Measurements from ENCODE around the gene FLT3. TPM values are rescaled to one million over a fixed set of nuclear protein-coding genes. Genes with fewer than 3 reads are reported as not detected.

FLT3 gene
- total and polyA plus RNA-seq, 2 of the 13 experiments (the other 11 are each of a cell fraction or from before 2014, with no cell fraction given), result not detected

- POLR2A ChIA-PET, result interaction anchor here (1.2 kb wide), 1 partner anchor 21 kb away, joined by 3 read pairs; no protein-coding TSS in a partner anchor
- Histone ChIP-seq H3K27me3 (ENCODE audit: control insufficient read depth in 1 of 2, insufficient read depth in 2 of 2, low read length in 2 of 2) (peaks cover 19 to 55% of the 10 kb centered on the region in 2 experiments), H3K9me3 (ENCODE audit: low read length) (no peaks in the 10 kb centered on the region), H4K20me1 (ENCODE audit: insufficient read depth, low read length) (no peaks in the 10 kb centered on the region), H3K4me2 (ENCODE audit: low read depth, low read length) (no peak overlapping the region), H3K9ac (ENCODE audit: insufficient read depth, low read depth, low read length) (no peak overlapping the region), H2AFZ (ENCODE audit: low read length) (no peak overlapping the region), H3K27ac (ENCODE audit: extremely low read length, insufficient read depth, low read length) (no peak overlapping the region), H3K36me3 (replicated peaks in 1 of 2; ENCODE audit: control insufficient read depth in 1 of 2, insufficient read depth in 2 of 2, low read length in 2 of 2) (no peaks in the 10 kb centered on the region), H3K79me2 (ENCODE audit: insufficient read depth, low read length) (no peaks in the 10 kb centered on the region), H3K4me3 (replicated peaks in 1 of 3; ENCODE audit: insufficient read depth in 1 of 3, low read depth in 2 of 3, low read length in 3 of 3) (no peak overlapping the region), H3K4me1 (ENCODE audit: insufficient read depth, low read length) (peaks cover 52% of the 10 kb centered on the region)
- WGBS (ENCODE audit: low lambda C conversion rate), result 61% methylated on average over 6 of the region's 7 CpGs
- intact Hi-C loops (cut with micrococcal nuclease; ENCODE audit: unreplicated experiment), result no loop called here
- BruUV-seq (replicated peaks), result no TSS peak
- no peak for DNase-seq (ENCODE audit: low spot score)
- TF ChIP-seq ZBTB26 (CRISPR knock-in tag; IDR thresholded peaks at IDR 0.05; ENCODE audit: borderline replicate concordance), result no peak
- no peak for TF ChIP-seq DRAP1 (CRISPR knock-in tag; IDR thresholded peaks at IDR 0.05)
- TF ChIP-seq XBP1 (CRISPR knock-in tag; IDR thresholded peaks at IDR 0.05), result no peak
- TF ChIP-seq LRRFIP1 (CRISPR knock-in tag; conservative IDR thresholded peaks at IDR 0.05), result no peak
- TF ChIP-seq SRF (IDR thresholded peaks at IDR 0.05; ENCODE audit: low read depth, low read length), result no peak
- no peak for TF ChIP-seq MED1 (CRISPR knock-in tag; IDR thresholded peaks at IDR 0.05)
- TF ChIP-seq ZNF329 (CRISPR knock-in tag; IDR thresholded peaks at IDR 0.05; ENCODE audit: low read depth), result no peak
- in situ Hi-C loops (cut with HindIII; ENCODE audit: extremely low pct_ligation_motif_present, low pct_unique_long_range_greater_than_20kb), result loop anchor here (25.0 kb wide), 1 partner anchor 1003 kb away; no protein-coding TSS in a partner anchor
- ATAC-seq, result no peak
- no peak for FAIRE-seq
- CTCF ChIA-PET (ENCODE audit: low intra/inter-chr PET ratio, low total read pairs), result no interaction called here
Measured at GRCh38 chr13:27965343-27965739, 135.0 kb downstream of the FLT3 start.
